NCI-H146 (cell line): ENCODE data around the gene THAP4.

Experiments
- DNase-seq: peaks from one replicate; lab custom pipeline; 2025; lab: John Stamatoyannopoulos, UW

THAP4 gene

GRCh38 chr2:241546771-241547498 lies 90.0 kb downstream of the THAP4 start:
- no peak for DNase-seq

GRCh38 chr2:241545523-241546473 lies 91.2 kb downstream of the THAP4 start:
- no peak for DNase-seq

- no peak for DNase-seq
Measured at GRCh38 chr2:241545106-241545505, 91.9 kb downstream of the THAP4 start.

GRCh38 chr2:241542278-241542605 lies 94.7 kb downstream of the THAP4 start:
- DNase-seq, result no peak

- no peak for DNase-seq
Measured at GRCh38 chr2:241541564-241542277, 95.2 kb downstream of the THAP4 start.

- peak; percentile 52 for DNase-seq
Measured at GRCh38 chr2:241540771-241541561, 96.0 kb downstream of the THAP4 start.

- DNase-seq, result no peak
Measured at GRCh38 chr2:241540401-241540770, 96.6 kb downstream of the THAP4 start.

GRCh38 chr2:241539616-241540374 lies 97.2 kb downstream of the THAP4 start:
- no peak for DNase-seq

GRCh38 chr2:241538838-241539615 lies 97.9 kb downstream of the THAP4 start:
- no peak for DNase-seq

- no peak for DNase-seq
Measured at GRCh38 chr2:241535871-241536655, 100.9 kb downstream of the THAP4 start.

GRCh38 chr2:241534701-241535375 lies 102.1 kb downstream of the THAP4 start:
- DNase-seq, result no peak
